Measurements from ENCODE around the gene COPS8.

DNA sequence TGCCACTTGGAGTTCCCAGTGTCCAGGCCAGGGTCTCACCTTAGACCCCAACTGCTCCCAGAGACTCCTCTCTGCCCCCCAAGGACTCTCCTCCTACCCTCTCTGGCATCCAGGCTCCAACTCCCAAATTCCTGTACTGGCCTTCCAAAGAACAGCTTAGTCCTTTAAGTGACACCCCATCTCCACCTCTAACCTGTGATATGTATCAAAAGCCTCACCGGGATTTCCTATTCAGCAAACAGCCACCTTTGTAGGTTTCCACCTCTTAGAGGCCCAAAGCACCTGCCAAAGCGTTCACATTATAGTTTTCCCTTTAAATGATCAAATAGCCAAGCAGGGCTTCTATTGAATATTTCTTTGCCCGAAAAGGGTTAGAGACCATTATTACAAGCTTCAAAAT is 2.7 kb upstream of the COPS8 start:
- TF ChIP-seq POLR2AphosphoS5 (IDR thresholded peaks at IDR 0.05; ENCODE audit: low read depth, low read length), result no peak
- TF ChIP-seq CEBPB (IDR thresholded peaks at IDR 0.05; ENCODE audit: low read depth, low read length), result no peak
- TF ChIP-seq EP300 (IDR thresholded peaks at IDR 0.05; ENCODE audit: borderline replicate concordance in 1 of 2, low read depth in 2 of 2, low read length in 2 of 2), result no peak
- no peak for TF ChIP-seq POLR2A (IDR thresholded peaks at IDR 0.05; ENCODE audit: control extremely low read depth in 1 of 2, low read depth in 2 of 2, low read length in 2 of 2)
- TF ChIP-seq, protein P1, sequence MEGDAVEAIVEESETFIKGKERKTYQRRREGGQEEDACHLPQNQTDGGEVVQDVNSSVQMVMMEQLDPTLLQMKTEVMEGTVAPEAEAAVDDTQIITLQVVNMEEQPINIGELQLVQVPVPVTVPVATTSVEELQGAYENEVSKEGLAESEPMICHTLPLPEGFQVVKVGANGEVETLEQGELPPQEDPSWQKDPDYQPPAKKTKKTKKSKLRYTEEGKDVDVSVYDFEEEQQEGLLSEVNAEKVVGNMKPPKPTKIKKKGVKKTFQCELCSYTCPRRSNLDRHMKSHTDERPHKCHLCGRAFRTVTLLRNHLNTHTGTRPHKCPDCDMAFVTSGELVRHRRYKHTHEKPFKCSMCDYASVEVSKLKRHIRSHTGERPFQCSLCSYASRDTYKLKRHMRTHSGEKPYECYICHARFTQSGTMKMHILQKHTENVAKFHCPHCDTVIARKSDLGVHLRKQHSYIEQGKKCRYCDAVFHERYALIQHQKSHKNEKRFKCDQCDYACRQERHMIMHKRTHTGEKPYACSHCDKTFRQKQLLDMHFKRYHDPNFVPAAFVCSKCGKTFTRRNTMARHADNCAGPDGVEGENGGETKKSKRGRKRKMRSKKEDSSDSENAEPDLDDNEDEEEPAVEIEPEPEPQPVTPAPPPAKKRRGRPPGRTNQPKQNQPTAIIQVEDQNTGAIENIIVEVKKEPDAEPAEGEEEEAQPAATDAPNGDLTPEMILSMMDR (IDR thresholded peaks at IDR 0.05; ENCODE audit: control extremely low read depth in 1 of 3, insufficient read depth in 1 of 3, low read depth in 1 of 3, low read length in 3 of 3), result no peak
- TF ChIP-seq, protein P2, sequence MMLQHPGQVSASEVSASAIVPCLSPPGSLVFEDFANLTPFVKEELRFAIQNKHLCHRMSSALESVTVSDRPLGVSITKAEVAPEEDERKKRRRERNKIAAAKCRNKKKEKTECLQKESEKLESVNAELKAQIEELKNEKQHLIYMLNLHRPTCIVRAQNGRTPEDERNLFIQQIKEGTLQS (IDR thresholded peaks at IDR 0.05; ENCODE audit: insufficient read depth, low read depth, low read length), result no peak
- TF ChIP-seq CHD2 (IDR thresholded peaks at IDR 0.05; ENCODE audit: low read length), result no peak
- no peak for TF ChIP-seq JUN (IDR thresholded peaks at IDR 0.05; ENCODE audit: low read depth, low read length)
- no peak for TF ChIP-seq SRF (IDR thresholded peaks at IDR 0.05; ENCODE audit: low read depth, low read length)
- no peak for TF ChIP-seq BCL11A (IDR thresholded peaks at IDR 0.05; ENCODE audit: low read depth in 2 of 2, low read length in 2 of 2)
- TF ChIP-seq SP2 (IDR thresholded peaks at IDR 0.05; ENCODE audit: low read length), result no peak

Data from H1 (cell line).